HG03108 (cell line): ENCODE measurements around the gene DENND1A.
A peak's percentile ranks its signal among the peaks of the same experiment; 100 is the strongest.
"Not testable (repeated sequence)": the region's sequence is repeated elsewhere in the genome, so short reads cannot be mapped to it uniquely, and the experiment has no call there.

Experiments used
- ATAC-seq: cut with Tn5 transposase; IDR thresholded peaks from one replicate; pipeline ENCODE4 v1.9.1; 2021; ENCODE audit warnings: moderate library complexity; ENCODE audit not compliant: unreplicated experiment

The DENND1A gene

GRCh38 chr9:123637945-123638634 is 291.8 kb downstream of the DENND1A start:
- ATAC-seq, result no peak

- no peak for ATAC-seq
These were observed 292.4 kb downstream of the DENND1A start for GRCh38 chr9:123637606-123637944.

- not testable (repeated sequence) for ATAC-seq
These were observed 293.1 kb downstream of the DENND1A start for GRCh38 chr9:123636805-123637204.

GRCh38 chr9:123631862-123632261 is 298.1 kb downstream of the DENND1A start:
- no peak for ATAC-seq

- ATAC-seq, result no peak
These were observed 299.7 kb downstream of the DENND1A start for GRCh38 chr9:123630233-123630632.

- ATAC-seq, result no peak
These were observed 300.4 kb downstream of the DENND1A start for GRCh38 chr9:123629531-123629930.

- ATAC-seq, result no peak
These were observed 307.1 kb downstream of the DENND1A start for GRCh38 chr9:123622711-123623241.

- no peak for ATAC-seq
These were observed 309.7 kb downstream of the DENND1A start for GRCh38 chr9:123620239-123620638.

GRCh38 chr9:123617952-123618678 is 311.8 kb downstream of the DENND1A start:
- no peak for ATAC-seq

- ATAC-seq, result no peak
These were observed 312.6 kb downstream of the DENND1A start for GRCh38 chr9:123617286-123617685.

GRCh38 chr9:123616707-123617106 is 313.2 kb downstream of the DENND1A start:
- ATAC-seq, result no peak

GRCh38 chr9:123615381-123615780 is 314.5 kb downstream of the DENND1A start:
- no peak for ATAC-seq

- no peak for ATAC-seq
These were observed 315.3 kb downstream of the DENND1A start for GRCh38 chr9:123614306-123615263.

- no peak for ATAC-seq
These were observed 318.7 kb downstream of the DENND1A start for GRCh38 chr9:123611226-123611625.

- ATAC-seq, result no peak
These were observed 320.1 kb downstream of the DENND1A start for GRCh38 chr9:123609844-123610243.

- peak; percentile 86 for ATAC-seq
These were observed 321.8 kb downstream of the DENND1A start for GRCh38 chr9:123608104-123608503.

- no peak for ATAC-seq
These were observed 322.4 kb downstream of the DENND1A start for GRCh38 chr9:123607479-123607878.

- no peak for ATAC-seq
These were observed 323.8 kb downstream of the DENND1A start for GRCh38 chr9:123606141-123606540.

GRCh38 chr9:123605286-123605685 is 324.6 kb downstream of the DENND1A start:
- ATAC-seq, result no peak

- no peak for ATAC-seq
These were observed 325.1 kb downstream of the DENND1A start for GRCh38 chr9:123604861-123605260.

GRCh38 chr9:123601828-123602227 is 328.1 kb downstream of the DENND1A start:
- no peak for ATAC-seq
